GM19455 (cell line): ENCODE data around the gene ACTR6.
A peak's percentile ranks its signal among the peaks of the same experiment; 100 is the strongest.
"Not testable (repeated sequence)": the region's sequence is repeated elsewhere in the genome, so short reads cannot be mapped to it uniquely, and the experiment has no call there.

ENCODE experiments used
- ATAC-seq: cut with Tn5 transposase; IDR thresholded peaks from one replicate; pipeline ENCODE4 v1.9.1; 2021; ENCODE audit not compliant: unreplicated experiment

ACTR6 gene

DNA sequence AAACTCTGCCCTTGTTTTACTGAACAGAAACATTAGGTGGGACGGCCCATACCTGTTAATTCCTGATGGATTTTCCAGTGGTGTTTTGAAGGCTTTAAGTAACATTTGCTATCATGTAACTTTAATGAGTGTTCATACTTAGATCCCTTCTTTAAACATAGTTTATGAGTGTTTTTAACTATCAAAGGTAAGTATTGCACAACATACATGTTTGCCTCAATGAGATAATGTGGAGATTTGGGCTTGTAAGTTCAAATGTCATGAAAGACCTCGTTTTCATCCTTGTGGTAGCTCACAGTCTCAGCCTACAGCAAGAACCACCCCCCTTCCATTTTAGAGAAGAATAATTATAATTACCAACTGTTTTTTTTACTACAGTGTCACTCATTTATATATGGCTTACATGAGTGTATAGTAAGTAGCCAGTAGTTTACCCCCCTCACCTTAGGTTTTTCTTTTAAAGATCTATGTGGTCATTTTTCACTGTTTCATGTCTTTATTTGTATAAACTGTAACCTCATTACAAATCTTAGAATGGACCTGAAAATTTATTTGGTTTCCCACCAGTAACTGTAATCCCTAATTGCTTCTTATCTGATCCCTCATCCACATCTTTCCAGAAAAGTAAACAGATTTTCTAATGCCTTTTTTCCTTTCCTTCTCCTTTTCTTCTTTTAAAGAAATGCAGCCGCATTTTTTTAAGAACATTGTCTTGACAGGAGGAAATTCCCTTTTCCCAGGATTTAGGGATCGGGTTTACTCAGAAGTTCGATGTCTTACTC lies 18.9 kb downstream of the ACTR6 start:
- no peak for ATAC-seq

DNA sequence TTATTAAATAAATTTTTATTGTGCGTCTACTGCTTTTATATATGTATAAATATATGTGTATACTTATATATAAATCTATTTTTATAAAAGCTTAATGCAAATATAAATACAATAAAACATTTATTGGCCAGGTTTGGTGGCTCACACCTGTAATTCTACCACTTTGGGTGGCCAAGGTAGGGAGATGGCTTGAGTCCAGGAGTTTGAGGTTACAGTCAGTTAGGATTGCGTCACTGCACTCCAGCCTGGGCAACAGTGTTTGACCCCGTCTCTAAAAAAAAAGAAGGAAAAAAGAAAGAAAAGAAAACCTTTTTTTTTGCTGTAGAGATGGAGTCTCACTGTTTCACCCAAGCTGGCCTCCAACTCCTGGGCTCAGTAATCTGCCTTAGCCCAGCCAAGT lies 20.9 kb downstream of the ACTR6 start:
- ATAC-seq = no peak

DNA sequence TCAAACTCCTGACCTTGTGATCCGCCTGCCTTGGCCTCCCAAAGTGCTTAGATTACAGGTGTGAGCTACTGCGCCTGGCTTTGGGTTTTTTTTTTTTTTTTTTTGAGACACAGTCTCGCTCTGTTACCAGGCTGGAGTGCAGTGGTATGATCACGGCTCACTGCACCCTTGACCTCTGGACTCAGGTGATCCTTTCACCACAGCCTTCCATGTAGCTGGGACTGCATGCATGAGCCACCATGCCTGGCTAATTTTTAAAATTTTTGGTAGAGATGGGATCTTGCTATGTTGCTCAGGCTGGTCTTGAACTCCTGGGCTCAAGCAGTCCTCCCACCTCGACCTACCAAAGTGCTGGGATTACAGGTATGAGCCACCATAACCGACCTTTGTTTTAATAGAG lies 21.6 kb downstream of the ACTR6 start:
- ATAC-seq = not testable (repeated sequence)

DNA sequence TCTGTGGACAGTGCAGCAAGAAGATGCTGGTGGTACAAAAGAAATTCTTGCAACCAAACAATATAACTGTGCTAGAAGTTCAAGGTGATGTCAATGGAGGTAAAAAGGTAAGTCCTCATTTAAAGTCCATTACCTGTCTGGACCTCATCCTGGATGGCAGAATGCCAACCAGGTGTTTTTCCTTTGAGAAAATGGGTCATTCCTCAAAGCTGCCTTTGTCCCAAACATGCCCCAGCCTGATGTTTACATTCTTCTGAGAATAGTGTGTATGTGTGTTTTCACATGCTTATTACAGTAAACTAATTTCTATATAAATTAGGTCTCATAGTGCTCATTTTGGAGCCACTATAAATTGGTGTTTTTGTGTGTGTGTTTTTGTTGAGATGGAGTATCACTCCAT lies 24.9 kb downstream of the ACTR6 start:
- ATAC-seq = no peak

DNA sequence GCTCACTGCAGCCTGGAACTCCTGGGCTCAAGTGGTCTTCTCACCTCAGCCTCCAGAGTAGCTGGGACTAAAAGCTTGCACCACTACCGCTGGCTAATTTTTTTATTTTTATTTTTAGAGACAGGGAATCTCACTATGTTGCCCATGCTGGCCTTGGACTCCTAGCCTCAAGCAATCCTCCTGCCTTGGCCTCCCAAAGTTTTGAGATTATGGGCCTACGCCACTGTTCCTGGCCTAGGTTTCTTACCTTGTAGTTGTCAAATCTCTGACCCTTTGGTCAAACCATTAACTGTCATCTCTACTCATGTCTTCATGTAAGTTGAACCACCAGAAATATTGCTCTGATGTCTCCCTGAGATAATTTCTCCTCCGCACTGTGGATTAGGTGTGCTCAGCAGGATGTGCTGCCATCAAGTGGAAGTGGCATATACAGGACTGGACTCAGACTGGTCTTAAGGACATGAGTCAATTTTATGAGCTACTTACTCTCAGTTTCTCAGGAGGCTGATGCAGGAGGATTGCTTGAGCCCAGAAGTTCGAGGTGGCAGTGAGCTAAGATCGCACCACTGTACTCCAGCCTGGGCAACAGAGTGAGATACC lies 28.5 kb downstream of the ACTR6 start:
- no peak for ATAC-seq

DNA sequence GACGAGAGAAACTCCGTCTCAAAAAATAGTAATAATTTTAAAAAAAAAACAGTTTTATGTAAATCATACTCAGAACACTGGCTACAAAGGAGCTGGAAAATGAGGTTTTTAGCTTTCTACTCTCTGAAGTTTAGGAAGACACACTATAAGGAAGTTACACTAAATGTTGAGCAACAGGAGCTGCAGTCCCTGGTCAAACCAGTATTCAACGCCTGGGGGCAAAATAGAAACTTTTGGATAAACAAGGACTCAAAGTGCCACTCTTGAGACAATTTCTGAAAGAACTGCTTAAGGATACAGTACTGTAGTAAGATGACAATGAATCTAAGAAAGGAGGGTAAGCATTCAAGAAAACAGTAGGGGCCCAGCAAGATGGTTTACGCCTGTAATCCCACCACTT lies 29.3 kb downstream of the ACTR6 start:
- no peak for ATAC-seq

DNA sequence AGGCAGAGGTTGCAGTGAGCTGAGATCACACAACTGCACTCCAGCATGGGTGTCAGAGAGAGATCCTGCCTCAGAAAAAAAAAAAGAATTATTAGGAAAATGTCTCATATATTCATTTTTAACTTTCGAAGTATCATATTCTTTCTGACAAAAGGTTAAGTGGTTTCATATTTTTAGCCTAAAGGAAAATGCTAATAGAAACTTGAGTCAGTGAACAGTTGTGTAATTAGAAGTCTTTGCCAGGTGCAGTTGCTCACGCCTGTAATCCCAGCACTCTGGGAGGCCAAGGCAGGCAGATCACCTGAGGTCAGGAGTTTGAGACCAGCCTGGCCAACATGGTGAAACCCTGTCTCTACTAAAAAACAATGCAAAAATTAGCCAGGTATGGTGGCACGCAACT lies 31.3 kb downstream of the ACTR6 start:
- not testable (repeated sequence) for ATAC-seq

DNA sequence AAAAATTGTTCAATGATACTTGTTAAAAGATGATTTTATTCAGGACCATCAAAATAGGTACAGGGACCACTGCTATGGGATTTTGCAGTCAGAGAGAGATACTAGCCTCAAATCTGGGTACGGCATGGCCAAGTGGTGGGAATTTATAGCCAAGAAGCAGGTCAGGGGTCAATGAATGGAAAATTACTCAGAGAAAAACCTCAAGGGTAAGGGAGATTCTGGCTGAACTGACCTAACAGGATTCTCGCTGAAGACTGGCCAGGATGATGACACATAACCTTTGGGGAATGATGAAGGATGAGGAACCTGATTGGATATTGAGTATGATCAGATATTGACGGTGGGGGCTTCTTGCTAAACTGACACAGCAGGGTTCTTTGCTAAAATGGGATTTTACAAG lies 33.6 kb downstream of the ACTR6 start:
- ATAC-seq = no peak

DNA sequence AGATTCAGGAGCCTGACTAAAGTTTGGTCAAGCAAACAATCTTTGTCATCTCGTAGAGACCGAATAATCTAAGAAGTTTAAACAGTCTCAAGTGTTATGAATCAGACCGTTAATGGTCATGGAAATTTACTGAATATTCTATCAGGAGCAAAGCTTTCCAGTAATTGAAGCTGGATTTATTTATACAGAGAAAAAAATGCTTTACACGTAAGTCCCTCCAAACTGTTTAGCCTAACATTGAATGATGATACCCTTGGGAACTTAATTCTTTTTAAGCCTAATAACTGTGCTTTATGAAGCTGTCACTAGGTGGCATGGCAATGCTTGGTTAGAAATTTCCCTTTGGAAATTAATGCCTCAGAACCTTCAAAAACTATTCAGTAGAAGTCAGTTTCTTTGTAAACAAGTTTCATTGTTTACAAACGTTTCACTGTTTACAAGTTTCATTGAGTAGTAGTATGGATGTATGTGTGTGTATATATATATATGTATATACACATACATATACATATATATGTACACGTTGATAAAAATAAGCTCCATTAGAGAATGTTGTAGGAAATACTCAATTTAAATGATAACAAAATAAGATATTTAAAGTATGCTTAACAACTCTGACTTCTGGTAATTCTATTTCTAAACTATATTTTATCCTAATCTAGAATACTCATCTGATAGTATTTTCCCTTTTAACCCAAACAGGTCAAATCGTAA lies 34.1 kb downstream of the ACTR6 start:
- ATAC-seq = peak; percentile 86

DNA sequence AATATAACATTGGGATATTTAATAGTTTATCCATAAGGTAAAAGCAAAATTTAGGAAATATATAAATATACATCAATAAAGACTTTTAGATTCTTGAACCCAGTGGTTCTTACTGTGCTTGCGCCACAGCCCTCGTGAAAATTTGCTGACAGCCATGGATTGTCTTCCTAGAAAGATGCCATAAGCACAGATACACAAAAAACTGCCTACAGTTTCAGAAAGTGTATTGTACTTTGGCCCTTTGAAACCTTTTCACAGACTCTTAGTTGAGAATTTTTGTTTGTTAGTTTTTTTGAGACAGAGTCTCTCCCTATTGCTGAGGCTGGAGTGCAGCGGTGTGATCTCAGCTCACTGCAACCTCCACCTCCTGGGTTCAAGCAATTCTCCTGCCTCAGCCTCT lies 38.2 kb downstream of the ACTR6 start:
- ATAC-seq = no peak

DNA sequence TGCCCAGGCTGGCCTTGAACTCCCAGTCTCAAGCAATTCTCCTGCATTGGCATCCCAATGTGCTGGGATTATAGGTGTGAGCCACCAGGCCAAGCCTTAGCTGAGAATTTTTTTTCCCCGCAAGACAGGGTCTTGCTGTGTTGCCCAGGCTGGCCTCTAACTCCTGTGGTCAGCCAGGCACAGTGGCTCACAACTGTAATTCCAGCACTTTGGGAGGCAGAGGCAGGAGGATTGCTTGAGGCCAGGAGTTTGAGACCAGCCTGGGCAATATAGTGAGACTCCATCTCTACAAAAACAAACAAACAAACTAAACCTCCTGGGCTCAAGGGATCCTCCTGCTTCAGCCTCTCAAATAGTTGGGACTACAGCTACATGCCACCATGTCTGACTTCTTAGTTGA lies 39.0 kb downstream of the ACTR6 start:
- no peak for ATAC-seq

DNA sequence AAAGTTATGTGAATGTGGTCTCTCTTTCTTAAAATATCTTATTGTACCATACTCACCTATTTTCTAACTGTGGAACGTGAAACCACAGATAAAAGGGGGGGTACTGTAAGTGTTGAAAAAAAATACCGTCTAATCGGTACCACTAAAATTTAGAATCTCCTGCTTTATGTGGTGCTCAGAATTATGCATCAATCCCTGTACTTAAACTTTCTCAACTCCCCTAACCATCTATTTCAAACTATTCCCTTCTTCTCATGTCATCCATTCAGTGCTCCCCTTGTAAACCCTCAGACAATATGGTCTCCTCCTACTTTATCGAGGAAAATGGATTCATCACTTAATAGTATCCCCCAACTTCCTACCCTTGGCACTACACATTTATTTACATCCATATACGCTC lies 42.5 kb downstream of the ACTR6 start:
- no peak for ATAC-seq

DNA sequence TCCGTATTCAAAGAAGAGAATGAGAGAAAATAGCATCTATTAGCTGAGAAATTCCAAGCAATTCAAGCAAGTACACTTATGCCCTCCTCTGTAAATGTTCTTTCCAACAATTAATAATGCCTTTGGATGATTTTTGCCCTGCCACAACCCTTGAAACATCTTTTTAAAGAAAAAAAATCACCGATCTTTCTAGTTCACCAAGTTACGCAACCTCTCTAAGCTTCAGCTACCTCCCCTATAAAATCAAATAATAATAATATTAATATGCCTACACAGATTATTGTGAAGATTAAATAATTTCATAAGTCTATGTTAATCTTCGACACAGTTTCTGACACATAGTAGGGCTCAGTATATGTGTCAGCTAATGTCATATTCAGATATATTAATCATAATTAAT lies 47.1 kb downstream of the ACTR6 start:
- ATAC-seq = no peak

DNA sequence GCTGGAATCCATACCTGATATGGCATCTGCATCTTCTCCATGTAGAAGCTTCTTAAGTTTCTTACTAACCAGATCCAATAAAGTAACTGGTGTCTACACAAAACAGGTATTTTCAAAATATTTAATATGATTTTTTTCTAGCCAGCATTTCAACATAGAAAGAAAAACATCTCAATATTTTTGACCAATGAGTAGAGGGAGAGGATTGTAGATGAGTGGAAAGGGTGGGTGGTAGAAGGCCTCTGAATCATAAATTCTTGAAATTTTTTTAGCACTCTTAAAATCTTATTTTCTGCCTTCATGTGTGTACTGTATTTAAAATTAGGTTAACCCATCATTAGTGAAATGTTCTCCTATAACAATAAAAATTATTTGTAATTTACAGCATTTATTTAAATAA lies 48.3 kb downstream of the ACTR6 start:
- no peak for ATAC-seq

DNA sequence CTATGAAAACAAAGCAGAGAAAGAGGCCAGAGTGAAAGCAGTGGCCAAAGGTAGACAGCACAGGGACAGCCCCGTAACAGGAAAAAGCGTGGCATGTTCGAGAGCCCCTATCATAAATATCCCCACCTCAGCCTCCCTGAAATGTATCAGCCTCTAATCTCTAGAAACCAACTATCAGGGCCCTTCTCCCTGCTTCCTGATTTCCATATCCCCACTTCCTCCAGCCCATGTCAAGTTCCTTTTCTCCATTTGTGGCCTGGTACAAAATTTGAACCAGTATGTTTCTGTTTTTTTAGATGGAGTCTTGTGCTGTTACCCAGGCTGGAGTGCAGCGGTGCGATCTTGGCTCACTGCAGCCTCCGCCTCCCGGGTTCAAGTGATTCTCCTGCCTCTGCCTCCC lies 49.3 kb downstream of the ACTR6 start:
- no peak for ATAC-seq

DNA sequence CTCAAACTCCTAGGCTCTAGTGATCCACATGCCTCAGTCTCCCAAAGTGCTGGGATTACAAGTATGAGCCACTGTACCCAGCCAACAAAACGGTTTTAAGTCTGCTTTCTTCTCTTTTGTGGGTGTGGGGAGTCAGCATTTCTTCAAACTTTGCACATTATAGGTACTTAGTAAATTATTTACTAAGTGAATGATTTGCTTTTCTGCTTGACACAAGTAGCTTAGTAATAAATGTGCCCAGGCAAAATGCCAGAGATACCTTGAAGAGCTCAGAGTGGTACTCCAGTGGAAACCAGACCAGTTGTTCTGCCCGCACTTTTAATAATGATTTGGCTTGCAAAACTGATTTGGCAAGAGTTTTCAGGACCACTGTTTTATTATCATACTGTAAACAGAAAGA lies 51.3 kb downstream of the ACTR6 start:
- no peak for ATAC-seq

DNA sequence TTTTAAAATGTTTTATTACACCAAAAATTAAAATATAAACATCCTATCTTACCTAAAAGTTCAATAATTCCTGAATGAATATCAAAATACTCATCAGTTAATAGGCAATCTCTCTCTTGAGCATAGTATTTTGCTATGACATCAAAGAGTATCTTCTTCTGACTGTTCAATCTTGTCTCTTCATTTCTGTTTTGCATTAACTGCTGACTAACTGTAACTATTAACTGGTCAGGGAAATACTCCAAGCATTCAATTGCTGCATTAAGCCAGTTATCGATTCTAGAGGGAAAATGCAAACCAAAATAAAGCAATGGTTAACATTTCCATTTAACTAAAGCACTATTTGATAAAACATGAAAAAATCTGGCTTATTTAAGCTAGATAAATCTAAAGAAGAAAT lies 52.8 kb downstream of the ACTR6 start:
- ATAC-seq = no peak

DNA sequence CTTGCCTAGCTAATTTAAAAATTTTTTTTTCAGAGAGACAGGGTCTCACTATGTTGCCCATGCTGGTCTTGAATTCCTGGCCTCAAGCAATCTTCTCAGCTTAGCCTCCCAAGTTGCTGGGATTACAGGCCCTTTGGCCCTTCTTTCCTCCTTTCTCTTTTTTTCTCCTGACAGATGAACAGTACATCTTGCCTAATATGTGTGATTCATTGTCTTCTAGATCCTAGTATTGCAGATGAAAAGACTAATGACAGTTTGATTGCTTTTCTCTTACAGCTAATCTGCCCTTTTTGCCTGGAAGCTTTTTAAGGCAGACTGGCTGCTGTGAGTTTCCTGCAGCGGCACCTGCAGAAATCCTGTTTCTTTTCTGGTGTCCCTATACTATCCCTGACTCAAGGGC lies 54.3 kb downstream of the ACTR6 start:
- no peak for ATAC-seq

DNA sequence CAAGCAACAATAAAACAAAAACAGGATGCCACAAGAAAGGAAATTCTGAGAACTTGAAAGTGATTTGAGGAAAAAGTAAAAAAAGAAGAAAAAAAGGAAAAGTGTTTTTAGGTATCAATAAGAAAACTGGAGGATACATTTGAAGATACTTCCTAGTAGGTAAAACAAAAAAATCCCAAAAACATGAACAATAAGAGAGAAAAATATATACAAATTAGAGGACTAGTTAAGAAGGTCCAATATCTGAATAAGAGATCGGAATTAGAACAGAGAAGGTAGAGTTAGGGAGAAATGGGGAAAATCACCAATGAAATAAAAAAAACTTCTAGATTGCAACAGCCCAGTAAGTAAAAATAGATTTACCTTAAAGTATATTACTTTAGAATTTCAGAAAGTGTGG lies 57.5 kb downstream of the ACTR6 start:
- no peak for ATAC-seq

DNA sequence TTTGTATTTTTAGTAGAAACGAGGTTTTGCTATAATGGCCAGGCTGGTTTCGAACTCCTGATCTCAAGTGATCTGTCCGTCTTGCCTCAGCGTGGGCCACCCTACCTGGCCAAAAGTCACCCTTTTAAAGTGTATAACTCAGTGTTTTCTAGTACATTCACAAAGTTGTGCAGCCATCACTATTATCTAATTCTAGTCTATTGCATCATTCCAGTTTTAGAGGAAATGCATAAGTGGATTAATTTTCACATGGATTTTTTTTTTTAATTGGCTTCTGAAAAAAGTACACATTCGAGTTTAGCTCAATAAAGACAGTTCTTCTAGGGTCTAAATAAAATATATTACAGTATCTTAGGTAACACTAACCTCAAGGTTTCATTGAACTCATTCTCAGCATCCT lies 62.5 kb downstream of the ACTR6 start:
- ATAC-seq = no peak

DNA sequence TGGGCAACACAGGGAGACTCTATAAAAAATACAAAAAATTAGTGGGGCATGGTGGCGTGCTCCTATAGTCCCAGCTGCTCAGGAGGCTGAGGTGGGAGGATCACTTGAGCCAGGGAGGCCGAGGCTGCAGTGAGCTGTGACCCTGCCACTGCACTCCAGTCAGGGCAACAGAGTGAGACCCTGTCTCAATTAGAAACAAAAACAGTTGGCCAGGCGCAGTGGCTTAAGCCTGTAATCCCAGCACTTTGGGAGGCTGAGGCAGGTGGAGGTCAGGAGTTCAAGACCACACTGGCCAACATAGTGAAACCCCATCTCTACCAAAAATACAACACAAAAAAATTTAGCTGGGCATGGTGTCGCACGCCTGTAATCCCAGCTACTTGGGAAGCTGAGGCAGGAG lies 64.5 kb downstream of the ACTR6 start:
- not testable (repeated sequence) for ATAC-seq
